GM18498 (cell line): ENCODE measurements around the gene MXRA8.
"Not testable (repeated sequence)": the region's sequence is repeated elsewhere in the genome, so short reads cannot be mapped to it uniquely, and the experiment has no call there.

Source experiments
- ATAC-seq: cut with Tn5 transposase; IDR thresholded peaks from one replicate; pipeline ENCODE4 v1.9.1; 2021; ENCODE audit warnings: mild to moderate bottlenecking, moderate library complexity; ENCODE audit not compliant: unreplicated experiment

MXRA8 gene

DNA sequence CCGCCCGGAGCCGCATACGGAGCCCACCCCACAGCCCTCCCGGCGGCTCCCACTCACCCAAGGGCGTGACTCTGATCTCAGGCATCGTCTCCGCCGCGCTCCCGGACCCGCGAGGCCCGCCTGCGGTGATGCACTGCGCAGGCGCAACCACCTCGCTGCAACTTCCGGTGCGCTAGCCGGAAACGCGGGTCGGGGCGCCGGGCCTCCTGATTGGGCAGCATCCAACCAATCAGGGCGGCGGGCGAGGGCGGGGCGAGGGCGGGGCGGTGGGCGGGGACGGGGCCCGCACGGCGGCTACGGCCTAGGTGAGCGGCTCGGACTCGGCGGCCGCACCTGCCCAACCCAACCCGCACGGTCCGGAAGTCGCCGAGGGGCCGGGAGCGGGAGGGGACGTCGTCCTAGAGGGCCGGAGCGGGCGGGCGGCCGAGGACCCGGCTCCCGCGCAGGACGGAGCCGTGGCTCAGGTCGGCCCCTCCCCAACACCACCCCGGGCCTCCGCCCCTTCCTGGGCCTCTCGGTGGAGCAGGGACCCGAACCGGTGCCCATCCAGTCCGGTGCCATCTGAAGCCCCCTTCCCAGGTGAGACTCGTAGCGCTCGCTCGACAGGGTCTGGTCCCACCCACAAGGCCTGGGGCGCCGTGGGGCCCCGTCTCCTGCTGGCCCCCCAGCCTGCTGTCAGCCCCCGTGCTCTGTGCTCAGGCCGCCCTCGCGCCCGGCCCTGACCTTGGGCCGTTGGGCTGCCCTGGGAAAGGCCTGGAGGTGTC, 33.6 kb downstream of the MXRA8 start, which contains the start of the genes CPTP and INTS11:
Gene CPTP, plus strand, starts transcription at position 279 of the 764 bp plus-strand sequence. CDS start 2,109 bp downstream, outside the sequence.
Gene INTS11, minus strand, starts transcription at position 137 of the 764 bp plus-strand sequence. Its CDS starts 52 bp downstream, at position 85.
- ATAC-seq, result peak; percentile 80

DNA sequence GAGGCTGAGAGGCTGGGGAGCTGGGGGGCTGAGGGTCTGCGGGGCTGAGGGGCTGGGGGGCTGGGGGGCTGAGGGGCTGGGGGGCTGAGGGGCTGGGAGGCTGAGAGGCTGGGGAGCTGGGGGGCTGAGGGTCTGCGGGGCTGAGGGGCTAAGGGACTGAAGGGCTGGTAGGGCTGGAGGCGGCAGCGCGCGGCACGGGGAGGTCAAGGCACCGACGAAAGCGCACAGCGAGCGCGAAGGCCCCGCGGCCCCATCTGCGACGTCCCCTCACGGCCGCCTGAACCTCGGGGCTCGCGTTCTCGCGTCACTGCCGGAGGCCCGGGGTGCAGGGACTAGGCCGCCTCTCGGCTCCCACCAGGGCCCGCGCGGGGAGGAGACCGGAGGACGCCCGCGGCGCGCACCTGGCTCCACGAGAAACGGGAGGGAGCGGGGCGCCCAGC, 34.3 kb downstream of the MXRA8 start:
- ATAC-seq, result peak; percentile 32

DNA sequence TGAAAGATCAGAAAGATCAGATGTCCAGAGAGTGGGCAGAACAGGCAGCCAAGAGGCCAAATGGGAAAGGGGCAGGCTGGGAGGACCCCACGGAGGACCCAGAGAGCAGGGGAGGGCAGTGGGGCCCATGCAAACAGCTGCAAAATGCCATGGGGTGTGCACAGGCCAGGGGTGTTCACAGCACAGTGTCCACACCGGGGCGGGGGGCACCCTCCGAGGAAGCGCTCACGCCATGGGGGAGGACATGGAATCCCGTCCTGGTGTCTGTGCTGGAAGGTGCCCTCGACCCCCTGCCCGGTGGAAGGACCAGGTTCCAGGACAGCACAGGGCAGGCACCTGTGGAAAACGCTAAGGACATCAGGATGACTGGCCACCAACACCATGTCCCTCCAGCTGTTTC, 35.4 kb downstream of the MXRA8 start:
- no peak for ATAC-seq

DNA sequence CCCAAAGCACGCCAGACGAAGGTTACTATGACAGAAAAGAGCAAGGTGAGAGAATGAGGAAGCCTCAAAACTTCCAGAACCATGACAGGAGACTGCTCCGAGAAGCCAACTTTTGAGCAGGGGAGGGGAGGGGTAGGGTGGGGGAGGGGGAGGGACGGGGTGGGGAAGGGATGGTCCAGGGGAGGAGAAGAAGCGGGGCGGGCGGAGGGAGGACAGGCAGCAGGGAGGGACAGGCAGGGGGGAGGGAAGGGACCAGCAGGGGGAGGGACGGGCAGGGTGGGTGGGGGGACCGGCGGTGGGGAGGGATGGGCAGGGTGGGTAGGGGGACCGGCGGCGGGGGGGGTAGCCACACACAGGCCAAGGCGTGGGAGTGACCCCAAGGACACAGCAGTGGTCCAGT, 35.9 kb downstream of the MXRA8 start:
- no peak for ATAC-seq

DNA sequence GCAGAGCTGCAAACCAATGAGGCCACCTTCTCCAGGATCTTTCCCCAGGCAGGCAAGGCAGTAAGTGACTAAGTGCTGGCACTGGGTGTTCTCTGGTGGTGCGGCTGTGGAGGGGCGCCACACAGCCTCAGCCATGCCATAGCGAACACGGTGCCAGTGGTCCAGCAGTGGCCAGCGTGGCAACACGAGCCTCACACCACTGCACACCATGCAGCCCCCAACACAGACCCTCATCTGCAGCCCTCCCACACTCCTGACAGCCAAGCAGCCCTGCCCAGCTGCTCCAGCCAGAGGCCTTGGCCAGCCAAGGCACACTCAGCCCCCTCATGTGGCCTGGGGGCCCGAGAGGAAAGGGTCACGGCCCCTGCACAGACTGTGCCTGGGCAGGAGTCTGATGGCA, 36.9 kb downstream of the MXRA8 start:
- ATAC-seq, result no peak

DNA sequence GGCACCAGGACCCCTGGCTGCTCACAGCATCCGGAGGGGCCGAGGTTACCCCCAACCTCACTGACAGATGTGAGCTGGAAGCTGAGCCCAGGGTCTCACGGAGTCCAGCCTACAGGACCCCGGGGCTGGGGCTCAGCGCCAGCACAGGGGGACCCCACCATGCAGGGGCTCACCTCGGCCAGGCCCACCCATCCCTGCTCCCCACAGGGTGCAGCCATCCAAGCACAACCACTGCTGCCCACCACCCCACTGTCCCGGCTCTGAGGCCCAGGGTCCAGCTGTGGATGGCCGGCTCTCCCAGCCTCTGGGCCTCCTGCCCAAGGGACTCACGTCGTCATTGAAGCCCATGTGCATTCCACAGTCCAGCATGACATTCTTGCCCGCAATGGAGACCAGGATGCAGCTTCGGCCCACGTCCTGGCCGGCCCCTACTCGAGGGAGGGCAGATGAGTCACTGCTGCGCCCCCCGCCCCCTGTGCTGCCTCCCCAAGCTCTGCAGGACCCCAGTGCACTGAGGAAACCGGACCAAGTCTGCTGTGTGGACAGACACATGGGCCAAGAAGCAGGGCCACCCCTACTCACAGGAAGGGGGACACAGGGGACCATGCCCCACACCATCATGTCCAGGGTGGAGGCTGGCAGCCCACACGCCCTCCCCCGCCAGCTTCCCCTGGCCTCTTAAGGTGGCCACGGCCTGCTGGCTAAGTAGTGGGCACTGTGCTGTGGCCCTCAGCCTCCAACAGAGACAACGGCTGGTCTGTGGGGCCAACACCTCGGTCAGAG, 37.5 kb downstream of the MXRA8 start:
- ATAC-seq, result no peak

DNA sequence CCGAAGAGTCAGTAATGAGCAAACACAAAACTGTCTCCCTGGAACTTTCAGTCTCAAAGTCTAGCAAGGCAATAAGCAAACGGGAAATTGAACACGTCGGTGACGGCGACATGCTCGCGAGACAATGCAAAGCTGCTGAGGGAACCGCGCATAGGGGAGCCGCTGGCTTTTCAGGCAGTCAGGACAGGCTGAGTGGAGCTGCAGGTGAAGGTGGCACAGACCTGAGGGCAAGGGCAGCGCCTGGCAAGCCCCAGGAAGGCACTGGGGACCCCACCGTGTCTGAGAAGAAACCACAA, 38.8 kb downstream of the MXRA8 start:
- ATAC-seq, result no peak

DNA sequence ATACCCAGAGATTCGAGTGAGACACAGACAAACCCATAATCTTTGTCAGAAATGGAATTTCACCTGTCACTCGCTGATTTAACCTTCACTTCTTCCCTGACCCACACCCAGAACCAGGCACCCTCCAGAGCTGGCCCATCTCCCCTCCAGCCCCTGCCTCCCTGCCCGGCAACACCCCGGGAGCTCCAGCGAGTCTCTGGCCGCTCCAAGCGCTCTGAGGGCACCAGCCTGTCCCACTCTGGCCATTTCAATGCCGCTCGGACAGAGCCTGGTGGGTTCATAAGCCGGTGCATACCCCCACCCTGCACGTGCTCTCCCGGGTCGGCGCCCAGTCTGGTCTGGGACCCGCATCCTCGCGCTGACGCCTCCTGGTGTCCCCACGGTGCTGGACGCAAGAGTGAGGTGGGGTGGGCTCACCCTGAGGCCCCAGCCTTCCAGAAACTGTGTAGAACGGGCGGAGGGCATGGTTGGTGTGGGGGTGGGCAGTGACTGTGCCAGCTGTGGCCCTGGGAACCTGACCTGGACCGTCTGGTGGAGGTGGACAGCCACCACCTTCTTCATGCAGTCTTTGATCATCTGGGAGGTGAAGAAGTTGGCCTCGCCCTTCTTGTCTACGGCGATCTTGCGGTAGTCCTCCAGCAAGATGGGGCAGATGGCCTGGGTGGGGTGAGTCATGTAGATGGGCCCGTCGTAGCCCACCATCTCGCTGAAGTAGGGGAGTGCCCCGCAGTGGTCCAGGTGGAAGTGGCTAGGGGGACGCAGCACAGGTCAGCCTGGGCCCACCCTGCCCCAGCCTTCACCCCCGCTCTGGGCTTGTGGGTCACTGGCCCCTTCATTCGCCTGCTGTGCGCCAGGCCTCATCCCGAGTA, 39.3 kb downstream of the MXRA8 start:
- ATAC-seq, result no peak

DNA sequence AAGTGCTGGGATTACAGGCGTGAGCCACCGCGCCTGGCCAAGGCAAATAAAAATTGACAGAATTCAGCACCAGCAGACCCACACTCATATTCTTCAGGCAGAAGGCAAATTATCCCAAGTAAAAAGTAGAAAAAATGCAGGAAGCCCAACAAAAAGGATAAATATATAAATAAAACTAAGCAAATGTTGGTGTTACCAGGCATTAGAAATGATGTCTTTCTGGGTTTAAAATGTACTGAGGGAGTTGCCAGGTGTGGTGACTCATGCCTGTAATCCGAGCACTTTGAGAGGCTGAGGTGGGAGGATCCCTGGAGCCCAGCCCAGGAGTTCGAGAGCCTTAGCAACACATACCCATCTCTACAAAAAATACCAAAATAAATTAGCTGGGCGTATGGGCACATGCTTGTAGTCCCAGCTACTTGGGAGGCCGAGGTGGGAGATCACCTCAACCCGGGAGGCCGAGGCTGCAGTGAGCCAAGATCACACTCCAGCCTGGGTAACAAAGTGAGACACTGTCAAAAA, 40.2 kb downstream of the MXRA8 start:
- ATAC-seq, result no peak

DNA sequence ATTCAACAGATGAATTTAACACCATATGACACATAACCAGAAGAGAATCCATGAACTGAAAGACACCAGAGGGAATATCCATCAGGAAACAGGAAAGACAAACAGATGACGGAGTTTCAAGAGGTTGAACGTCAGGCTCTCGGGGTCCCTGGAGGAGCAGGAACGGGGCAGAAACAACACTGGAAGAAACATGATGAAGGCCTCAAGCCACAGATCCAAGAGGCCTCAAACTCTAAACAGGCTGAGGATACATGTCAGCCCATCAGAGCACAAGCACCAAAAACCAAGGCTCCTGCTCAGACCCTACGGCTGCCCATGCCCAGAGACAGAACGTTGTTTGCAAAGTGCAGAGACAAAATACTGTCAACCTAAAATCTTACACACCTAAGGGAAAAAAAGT, 40.9 kb downstream of the MXRA8 start:
- no peak for ATAC-seq

DNA sequence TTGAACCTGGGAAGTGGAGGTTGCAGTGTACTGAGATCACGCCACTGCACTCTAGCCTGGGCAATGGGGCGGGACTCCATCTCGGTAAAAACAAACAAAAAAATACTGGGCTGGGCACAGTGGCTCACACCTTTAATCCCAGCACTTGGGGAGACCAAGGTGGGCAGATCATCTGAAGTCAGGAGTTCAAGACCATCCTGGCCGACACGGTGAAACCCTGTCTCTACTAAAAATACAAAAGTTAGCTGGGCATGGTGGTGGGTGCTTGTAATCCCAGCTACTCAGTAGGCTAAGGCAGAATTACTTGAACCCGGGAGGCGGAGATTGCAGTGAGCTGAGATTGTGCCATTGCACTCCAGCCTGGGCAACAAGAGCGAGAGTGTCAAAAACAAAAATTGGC, 42.2 kb downstream of the MXRA8 start:
- not testable (repeated sequence) for ATAC-seq

DNA sequence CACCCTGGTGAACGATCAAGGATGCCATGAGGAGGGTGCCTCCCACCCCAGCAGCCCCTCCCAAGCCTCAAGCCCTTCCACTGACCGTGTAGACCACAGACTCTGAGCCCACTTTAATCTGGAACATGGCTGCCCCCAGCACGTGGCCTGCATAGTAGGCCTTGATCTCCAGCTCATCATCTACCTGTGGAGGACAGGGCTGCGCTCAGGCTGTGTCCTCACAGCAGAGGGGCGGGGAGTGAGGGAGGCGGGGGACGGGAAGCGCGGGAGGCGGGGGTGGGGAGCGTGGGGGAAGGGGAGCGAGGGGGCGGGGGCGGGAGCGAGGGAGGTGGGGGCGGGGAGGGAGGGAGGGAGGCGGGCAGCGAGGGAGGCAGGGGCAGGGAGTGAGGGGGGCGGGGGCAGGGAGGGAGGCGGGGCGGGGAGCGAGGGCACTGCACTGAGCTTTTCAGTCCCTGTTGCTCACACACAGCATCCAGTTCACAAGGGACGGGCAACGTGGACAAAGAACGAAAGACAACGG, 42.9 kb downstream of the MXRA8 start:
- no peak for ATAC-seq

DNA sequence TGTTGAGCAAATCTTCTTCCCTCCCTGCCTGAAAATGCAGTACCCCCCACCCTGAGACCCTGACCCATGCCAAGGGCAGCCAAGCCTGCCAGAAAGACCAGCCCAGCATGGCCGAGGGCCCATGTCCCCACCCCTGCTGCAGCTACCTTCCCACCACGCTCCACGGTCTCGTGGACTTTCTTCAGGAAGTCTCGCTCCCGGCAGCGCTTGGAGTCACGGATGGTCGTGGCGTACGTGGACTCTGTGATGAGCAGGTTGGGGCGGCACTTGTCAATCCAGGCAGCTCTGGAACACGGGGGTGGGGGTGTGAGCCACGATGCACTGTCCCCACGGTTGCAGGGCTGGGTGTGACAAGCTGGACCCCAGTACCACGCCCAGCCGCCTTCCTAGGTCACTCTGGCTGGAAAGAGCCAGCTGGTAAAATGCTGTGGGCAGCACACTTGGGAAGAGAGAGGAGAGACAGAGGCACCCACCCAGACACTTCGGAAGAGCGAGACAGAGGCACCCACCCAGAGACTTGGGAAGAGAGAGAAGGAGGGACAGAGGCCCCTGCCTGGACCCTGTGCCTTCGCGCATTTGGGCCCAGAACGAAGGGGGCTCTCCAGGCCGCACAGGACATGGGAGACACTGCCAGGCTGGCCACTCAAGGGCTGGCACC, 43.5 kb downstream of the MXRA8 start:
- no peak for ATAC-seq

DNA sequence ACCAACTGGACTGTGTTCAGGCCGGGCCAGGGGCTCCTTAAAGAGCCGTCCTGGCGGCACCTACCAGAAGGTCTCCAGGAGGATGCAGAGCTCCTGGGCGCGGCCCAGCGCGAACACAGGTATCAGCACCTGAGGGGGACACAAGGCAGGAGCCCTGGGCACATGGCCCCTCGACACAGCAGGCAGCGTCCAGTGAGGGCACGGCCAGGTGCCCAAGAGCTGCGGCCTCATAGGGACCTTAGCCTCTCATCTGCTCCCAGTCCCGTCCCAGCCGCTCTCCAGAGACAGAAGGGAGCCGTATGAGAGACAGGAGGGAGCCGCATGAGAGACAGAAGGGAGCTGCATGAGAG, 44.1 kb downstream of the MXRA8 start:
- ATAC-seq, result no peak

DNA sequence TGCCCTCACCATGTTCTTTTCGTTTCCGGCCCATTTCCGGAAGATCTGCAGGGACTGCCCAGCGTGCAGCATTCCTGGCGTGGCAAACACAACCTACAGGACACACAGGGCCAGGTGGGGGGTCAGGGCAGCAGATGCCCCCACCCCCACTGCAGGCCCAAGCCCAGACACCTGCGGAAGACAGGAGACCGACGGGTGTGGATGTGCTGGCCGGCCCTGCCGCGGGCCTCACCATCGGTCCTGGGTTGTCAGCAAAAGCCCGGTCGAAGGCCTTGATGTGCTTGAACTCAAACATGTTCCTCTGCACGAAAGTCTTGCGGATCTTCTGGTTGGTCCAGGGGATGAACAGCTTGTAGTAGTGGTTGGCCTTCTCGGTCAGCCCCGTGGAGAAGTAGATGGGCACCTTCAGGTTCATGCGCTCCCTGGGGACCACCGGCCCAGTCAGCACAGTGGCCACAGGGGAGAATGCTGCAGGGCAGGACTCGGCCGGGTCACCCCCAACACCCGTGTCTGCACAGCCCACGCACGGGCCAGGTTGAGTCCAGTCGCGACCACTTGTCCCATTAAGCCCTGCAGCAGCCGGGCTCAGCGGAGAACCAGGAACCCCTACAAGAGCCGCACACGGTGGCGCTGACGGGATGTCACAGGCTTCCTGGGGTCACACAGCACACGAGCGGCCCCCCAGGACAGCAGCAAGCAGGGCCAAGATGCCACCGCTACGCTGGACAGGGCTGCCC, 44.7 kb downstream of the MXRA8 start:
- ATAC-seq, result no peak

DNA sequence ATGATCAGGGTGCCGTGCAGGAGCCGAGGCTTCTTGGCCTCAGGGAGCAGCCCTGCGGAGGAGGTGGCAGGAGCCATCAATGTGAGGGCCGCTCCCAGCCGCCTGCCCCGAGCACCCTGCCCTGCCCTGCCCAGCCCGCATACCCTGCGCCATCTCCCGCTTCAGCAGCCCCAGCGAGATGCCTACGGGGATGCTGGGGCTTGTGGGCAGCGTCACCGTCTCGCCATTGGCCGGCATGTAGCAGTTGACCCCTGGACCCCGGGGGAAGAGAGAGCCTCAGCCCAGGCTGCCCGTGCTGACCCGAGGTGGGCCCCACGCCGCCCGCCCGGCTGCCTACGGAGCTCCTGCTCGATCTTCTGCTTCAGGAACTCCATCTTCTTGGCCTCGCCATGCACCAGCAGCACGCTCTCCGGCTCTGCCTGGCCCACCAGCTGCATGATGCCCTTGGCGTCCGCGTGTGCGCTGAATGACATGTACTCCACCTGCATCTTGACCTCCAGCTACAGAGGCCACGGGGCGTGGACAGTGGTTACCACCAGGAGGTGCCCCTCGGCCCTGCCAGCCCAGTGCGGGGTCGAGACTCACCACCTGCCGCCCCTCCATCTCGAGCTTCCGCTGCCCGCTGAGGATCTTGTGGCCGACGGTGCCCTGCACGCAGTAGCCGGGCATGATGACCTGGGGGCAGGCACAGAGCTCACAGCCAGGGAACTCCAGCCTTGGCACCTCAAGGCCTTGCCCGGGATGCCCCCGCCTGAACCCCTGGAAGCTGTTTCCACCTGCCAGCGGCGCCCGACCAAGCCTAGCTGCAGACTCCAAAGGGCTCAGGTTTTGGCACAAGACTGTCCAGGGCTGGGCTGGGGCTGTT, 45.7 kb downstream of the MXRA8 start:
- no peak for ATAC-seq

DNA sequence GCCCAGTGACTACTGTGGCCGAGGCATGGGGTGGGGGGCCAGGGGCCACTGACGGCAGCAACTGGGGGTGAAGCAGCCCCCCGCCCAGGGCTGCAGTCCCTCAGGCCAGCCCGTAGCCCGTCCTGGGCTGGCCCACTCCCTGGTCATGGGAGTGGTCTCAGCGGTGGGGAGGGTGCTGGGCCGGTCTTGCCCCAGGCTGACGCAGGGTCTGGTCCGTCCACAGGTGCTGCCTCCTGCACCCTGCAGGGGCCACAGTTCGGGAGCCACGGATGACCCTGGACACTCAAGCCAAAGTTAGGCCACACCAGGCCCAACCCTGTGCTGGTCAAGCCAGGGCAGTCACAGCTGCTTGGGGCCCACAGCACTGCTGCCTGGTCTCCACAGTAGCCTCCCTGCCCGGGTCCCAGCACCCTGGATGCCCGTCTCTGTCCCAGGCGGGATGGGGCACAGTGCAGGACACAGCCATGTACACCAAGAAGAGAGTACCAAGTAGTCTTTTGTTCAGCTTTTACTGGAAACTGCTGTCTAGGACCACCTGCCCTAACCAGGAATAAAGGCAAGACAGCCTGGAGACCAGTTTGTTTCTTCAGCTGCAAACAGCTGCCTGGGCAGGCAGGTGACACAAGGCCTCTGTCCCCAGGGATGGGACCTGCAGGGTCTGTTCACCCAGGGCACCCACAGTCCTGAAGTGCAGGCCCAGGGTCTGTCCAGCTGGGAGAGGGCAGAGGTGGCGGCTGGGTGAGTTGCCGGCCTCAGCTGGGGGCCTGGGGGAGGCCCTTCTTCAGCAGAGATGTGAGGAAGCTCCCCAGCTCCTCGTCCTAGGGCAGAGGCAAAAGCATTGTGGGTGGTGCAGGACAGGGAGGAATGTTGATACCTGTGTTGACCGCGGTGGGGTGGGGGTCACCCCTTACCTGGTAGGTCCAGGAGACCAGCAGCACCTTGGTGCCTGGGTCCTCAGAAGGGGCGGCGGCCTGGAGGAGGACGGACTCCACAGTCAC, 46.9 kb downstream of the MXRA8 start:
- no peak for ATAC-seq
